GM18511 (cell line): Measurements from ENCODE around the gene MCM3AP.

ENCODE experiments used
- ATAC-seq: cut with Tn5 transposase; IDR thresholded peaks from one replicate; pipeline ENCODE4 v1.9.1; 2021; ENCODE audit warnings: mild to moderate bottlenecking, moderate library complexity; ENCODE audit not compliant: unreplicated experiment

MCM3AP gene

GRCh38 chr21:46189213-46189958 lies 96.0 kb downstream of the MCM3AP start:
- ATAC-seq, result no peak

- no peak for ATAC-seq
Observed at GRCh38 chr21:46188226-46189212, 96.9 kb downstream of the MCM3AP start.

- ATAC-seq, result no peak
Observed at GRCh38 chr21:46187814-46188213, 97.6 kb downstream of the MCM3AP start.

- ATAC-seq, result no peak
Observed at GRCh38 chr21:46187261-46187660, 98.2 kb downstream of the MCM3AP start.

GRCh38 chr21:46185716-46186115 lies 99.7 kb downstream of the MCM3AP start:
- no peak for ATAC-seq
